Vagina (tissue), 2 donors: ENCODE results near the gene IFT52. TPM values are rescaled to one million over a fixed set of nuclear protein-coding genes. Genes with fewer than 3 reads are reported as not detected.
"Not testable (repeated sequence)": the region's sequence is repeated elsewhere in the genome, so short reads cannot be mapped to it uniquely, and the experiment has no call there.

Experiments
- DNase-seq, 2 donors: peaks; one replicate each; pipeline ENCODE4 v3.0.0-alpha.2; 2017; ENCODE audit errors: extremely low spot score in 2 of 2
- H3K27ac ChIP-seq: fragments of 200-600 bp; sonication (generic); one replicate; pipeline ENCODE4 v1.5.1; 2019
- H3K27me3 ChIP-seq: fragments of 200-600 bp; sonication (generic); one replicate; pipeline ENCODE4 v1.5.1; 2019
- H3K36me3 ChIP-seq, 2 donors: fragments of 200-600 bp; sonication (generic); one replicate each; pipeline ENCODE4 v1.5.1; 2017 to 2019
- H3K4me1 ChIP-seq: fragments of 200-600 bp; sonication (generic); one replicate; pipeline ENCODE4 v1.5.1; 2019
- H3K4me3 ChIP-seq, 2 donors: fragments of 200-600 bp; sonication (generic); 1 replicate in 1 of 2; 2 replicates in 1 of 2; pipeline ENCODE4 v1.5.1; 2016 to 2019
- H3K9me3 ChIP-seq: fragments of 200-600 bp; sonication (generic); one replicate; pipeline ENCODE4 v1.5.1; 2019
- POLR2A ChIP-seq, 2 donors: fragments of 450-650 bp; IDR thresholded peaks; one replicate each; pipeline ENCODE4 v1.6.1; 2017; ENCODE audit warnings: antibody characterized with exemption in 2 of 2, mild to moderate bottlenecking in 2 of 2, moderate library complexity in 2 of 2
- POLR2AphosphoS5 ChIP-seq, 2 donors: sonication (generic); formaldehyde crosslinking; IDR thresholded peaks; one replicate each; pipeline ENCODE4 v1.9.0; 2017; ENCODE audit warnings: antibody characterized with exemption in 2 of 2, mild to moderate bottlenecking in 2 of 2, low read depth in 1 of 2; ENCODE audit not compliant: insufficient read depth in 1 of 2
- intact Hi-C: fragments of 100-400 bp; cut with DNase I; formaldehyde crosslinking; loops from one replicate; pipeline ENCODE4 v1.15.1; 2023
- total RNA-seq: library from RNA; depleted of rRNA; stranded (reverse); fragments of >200 nt; gene quantifications from one replicate; pipeline ENCODE4 v1.2.3, GENCODE V29; 2016
- TF ChIP-seq, protein P1 (sequence below), 3 experiments: fragments of 450-650 bp in 2 of 3; fragments of 200-600 bp in 1 of 3; sonication (generic) in 1 of 3; IDR thresholded peaks; one replicate each; pipeline ENCODE4 v1.5.1; 2017 to 2019; ENCODE audit warnings: antibody characterized with exemption in 3 of 3, mild to moderate bottlenecking in 2 of 3, moderate library complexity in 2 of 3

The IFT52 gene
- total RNA-seq, 1 donor from 2014 or later: 28.0 TPM

GRCh38 chr20:43636429-43636828 is 45.7 kb downstream of the IFT52 start:
- peaks cover 0 to 33% of the 10 kb centered on the region in 2 donors for H3K36me3 ChIP-seq
- H3K4me3 ChIP-seq: no peak overlapping the region
- TF ChIP-seq, protein P1, sequence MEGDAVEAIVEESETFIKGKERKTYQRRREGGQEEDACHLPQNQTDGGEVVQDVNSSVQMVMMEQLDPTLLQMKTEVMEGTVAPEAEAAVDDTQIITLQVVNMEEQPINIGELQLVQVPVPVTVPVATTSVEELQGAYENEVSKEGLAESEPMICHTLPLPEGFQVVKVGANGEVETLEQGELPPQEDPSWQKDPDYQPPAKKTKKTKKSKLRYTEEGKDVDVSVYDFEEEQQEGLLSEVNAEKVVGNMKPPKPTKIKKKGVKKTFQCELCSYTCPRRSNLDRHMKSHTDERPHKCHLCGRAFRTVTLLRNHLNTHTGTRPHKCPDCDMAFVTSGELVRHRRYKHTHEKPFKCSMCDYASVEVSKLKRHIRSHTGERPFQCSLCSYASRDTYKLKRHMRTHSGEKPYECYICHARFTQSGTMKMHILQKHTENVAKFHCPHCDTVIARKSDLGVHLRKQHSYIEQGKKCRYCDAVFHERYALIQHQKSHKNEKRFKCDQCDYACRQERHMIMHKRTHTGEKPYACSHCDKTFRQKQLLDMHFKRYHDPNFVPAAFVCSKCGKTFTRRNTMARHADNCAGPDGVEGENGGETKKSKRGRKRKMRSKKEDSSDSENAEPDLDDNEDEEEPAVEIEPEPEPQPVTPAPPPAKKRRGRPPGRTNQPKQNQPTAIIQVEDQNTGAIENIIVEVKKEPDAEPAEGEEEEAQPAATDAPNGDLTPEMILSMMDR (IDR thresholded peaks at IDR 0.05): no peak
- TF ChIP-seq POLR2A (IDR thresholded peaks at IDR 0.05) (no peak), POLR2AphosphoS5 (IDR thresholded peaks at IDR 0.05; ENCODE audit: insufficient read depth in 1 of 2, low read depth in 1 of 2) (no peak)
- intact Hi-C loops: no loop called here
- DNase-seq: no peak
- no peaks in the 10 kb centered on the region for H3K27me3 ChIP-seq
- no peak overlapping the region for H3K27ac ChIP-seq
- H3K4me1 ChIP-seq: no peaks in the 10 kb centered on the region
- H3K9me3 ChIP-seq: no peaks in the 10 kb centered on the region

DNA sequence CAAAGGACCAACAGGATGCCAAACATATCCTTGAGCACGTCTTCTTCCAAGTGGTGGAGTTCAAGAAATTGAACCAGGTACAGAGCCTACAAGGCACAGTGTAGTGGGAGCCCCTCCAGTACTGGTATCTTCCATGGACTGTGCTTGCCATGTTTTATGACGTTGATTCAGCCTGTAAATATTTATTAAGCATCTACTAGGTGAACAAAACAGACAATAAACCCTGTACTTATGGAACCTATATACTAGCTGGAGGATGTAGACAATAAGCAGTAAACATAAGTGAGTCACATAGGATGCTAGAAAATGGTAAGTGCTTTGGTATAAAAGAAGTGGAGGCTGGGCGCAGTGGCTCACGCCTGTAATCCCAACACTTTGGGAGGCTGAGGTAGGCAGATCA is 51.8 kb downstream of the IFT52 start:
- TF ChIP-seq POLR2AphosphoS5 (IDR thresholded peaks at IDR 0.05; ENCODE audit: insufficient read depth in 1 of 2, low read depth in 1 of 2) (no peak), POLR2A (IDR thresholded peaks at IDR 0.05) (no peak)
- TF ChIP-seq, protein P1 (IDR thresholded peaks at IDR 0.05): no peak

GRCh38 chr20:43650997-43651525 is 60.3 kb downstream of the IFT52 start:
- no peaks in the 10 kb centered on the region for H3K27me3 ChIP-seq
- H3K4me3 ChIP-seq: no peak overlapping the region
- intact Hi-C loops: no loop called here
- no peak for DNase-seq
- H3K36me3 ChIP-seq: peaks cover 0 to 14% of the 10 kb centered on the region in 2 donors
- H3K9me3 ChIP-seq: no peaks in the 10 kb centered on the region
- no peak overlapping the region for H3K27ac ChIP-seq
- TF ChIP-seq POLR2AphosphoS5 (IDR thresholded peaks at IDR 0.05; ENCODE audit: insufficient read depth in 1 of 2, low read depth in 1 of 2) (no peak), POLR2A (IDR thresholded peaks at IDR 0.05) (no peak)
- TF ChIP-seq, protein P1 (IDR thresholded peaks at IDR 0.05): no peak
- H3K4me1 ChIP-seq: no peaks in the 10 kb centered on the region

More for the DNA sequence above, 51.8 kb downstream of the IFT52 start:
- intact Hi-C loops: no loop called here
- DNase-seq: no peak
- H3K9me3 ChIP-seq: no peaks in the 10 kb centered on the region
- peaks cover 0 to 58% of the 10 kb centered on the region in 2 donors for H3K36me3 ChIP-seq
- H3K4me3 ChIP-seq: no peak overlapping the region
- no peaks in the 10 kb centered on the region for H3K4me1 ChIP-seq
- no peaks in the 10 kb centered on the region for H3K27me3 ChIP-seq
- no peak overlapping the region for H3K27ac ChIP-seq

- DNase-seq, H3K27ac ChIP-seq, H3K9me3 ChIP-seq, H3K4me3 ChIP-seq, H3K27me3 ChIP-seq, intact Hi-C loops, H3K36me3 ChIP-seq, H3K4me1 ChIP-seq: not testable (repeated sequence)
These were observed 61.0 kb downstream of the IFT52 start for GRCh38 chr20:43651650-43652184.

- intact Hi-C loops: no loop called here
- Histone ChIP-seq H3K27me3 (no peaks in the 10 kb centered on the region), H3K4me3 (no peak overlapping the region), H3K36me3 (no peaks in the 10 kb centered on the region), H3K27ac (no peak overlapping the region), H3K9me3 (no peaks in the 10 kb centered on the region), H3K4me1 (peaks cover 19% of the 10 kb centered on the region)
- no peak for DNase-seq
- TF ChIP-seq POLR2AphosphoS5 (IDR thresholded peaks at IDR 0.05; ENCODE audit: insufficient read depth in 1 of 2, low read depth in 1 of 2) (no peak), POLR2A (IDR thresholded peaks at IDR 0.05) (no peak)
- TF ChIP-seq, protein P1 (IDR thresholded peaks at IDR 0.05): no peak
These were observed 63.2 kb downstream of the IFT52 start for GRCh38 chr20:43653966-43654365.

DNA sequence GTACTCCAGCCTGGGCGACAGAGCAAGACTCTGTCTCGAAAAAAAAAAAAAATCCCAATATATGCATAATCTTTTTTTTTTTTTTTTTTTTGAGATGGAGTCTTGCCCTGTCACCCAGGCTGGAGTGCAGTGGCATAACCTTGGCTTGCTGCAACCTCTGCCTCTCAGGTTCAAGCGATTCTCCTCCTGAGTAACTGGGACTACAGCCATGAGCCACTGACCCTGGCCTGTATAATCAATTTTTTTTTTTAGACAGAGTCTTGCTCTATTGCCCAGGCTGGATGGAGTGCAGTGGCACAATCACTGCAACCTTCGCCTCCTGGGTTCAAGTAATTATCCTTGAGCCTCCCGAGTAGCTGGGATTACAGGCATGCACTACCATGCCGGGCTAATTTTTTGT is 64.4 kb downstream of the IFT52 start:
- H3K4me3 ChIP-seq, H3K27me3 ChIP-seq, H3K36me3 ChIP-seq, H3K9me3 ChIP-seq, H3K27ac ChIP-seq, intact Hi-C loops, DNase-seq: not testable (repeated sequence)
- H3K4me1 ChIP-seq: peaks cover 19% of the 10 kb centered on the region
